ENCODE results near the gene TESK2. TPM values are rescaled to one million over a fixed set of nuclear protein-coding genes. Genes with fewer than 3 reads are reported as not detected.

The TESK2 gene
- total RNA-seq, 1 experiment from 2014 or later = 0.27 TPM

DNA sequence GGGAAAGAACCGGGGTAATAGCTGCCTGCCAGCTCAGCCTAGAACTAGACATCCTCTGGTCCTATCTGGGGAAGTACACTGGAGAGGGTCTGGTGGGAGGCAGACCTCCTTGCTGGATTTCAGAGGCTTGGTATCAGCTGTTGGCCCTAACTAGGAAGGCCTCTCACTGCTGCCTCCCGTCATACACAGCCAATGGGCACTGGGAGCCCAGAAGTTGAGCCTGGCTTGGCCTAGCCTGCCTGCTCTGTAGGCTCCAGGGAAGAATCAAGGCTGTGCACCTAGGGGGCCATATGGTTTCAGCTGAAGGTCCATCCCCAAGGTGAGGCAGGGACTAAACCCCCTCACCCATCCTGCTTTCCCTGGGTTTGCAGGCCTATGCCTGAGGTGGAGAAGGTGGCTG lies 146.5 kb downstream of the TESK2 start:
- DNase-seq (ENCODE audit: extremely low read depth, low read depth) = no peak

DNA sequence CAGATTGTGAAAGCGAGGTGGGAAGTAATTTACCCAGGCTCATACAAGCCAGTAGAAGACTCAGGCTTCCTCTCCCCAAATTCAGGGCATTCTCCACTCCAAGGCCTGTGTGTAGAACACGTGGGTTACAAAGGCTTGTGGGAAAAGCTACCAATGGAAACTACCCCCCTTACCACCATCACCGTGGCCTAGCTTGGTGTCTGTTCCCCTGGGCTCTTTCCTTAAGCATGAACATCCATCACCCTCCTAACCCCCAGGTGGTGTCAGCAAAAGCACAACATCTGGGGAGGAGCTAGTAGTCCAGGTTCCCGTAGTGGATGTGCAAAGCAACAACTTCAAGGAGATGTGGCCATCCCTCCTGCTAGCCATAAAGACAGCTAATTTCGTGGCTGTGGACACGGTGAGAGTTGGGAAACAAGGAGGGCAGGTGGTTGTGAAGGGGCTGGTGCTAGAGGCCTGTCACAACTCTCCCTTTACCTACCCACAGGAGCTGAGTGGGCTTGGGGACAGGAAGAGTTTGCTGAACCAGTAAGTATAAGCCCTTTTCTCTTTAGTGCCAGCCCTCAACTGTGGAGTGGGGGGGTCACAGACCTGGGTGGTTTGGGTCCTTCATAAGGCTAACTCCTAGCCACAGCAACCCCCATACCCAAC lies 150.0 kb downstream of the TESK2 start:
- no peak for DNase-seq (ENCODE audit: extremely low read depth, low read depth)

DNA sequence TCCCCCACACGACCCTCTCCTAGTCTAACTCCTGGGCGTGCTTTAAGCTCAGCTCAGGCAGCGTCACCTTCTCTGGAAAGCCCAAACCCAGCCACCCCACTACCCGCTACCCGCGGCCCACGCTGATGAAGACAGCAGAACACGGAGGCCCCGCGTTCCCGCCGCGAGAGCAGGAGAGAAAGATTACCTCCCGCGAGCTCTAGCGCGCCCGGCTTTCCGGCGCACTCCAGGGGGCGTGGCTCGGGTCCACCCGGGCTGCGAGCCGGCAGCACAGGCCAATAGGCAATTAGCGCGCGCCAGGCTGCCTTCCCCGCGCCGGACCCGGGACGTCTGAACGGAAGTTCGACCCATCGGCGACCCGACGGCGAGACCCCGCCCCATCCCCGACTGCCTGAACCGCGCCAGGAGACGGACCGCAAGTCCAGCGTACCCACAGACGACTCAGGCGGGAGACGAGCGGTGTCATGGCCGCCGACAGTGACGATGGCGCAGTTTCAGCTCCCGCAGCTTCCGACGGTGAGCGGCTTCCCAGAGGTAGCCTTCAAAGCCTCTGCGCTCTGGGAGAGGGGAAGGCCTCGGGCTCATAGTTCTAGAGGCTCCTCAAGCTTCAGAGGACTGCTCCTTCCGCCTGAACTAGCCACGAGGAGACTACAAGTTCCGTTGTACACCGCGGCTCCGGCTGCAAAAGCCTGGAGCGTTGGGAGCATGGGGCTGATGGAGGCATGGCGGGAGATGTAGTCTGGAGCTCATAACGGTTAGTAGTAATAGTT lies 151.0 kb downstream of the TESK2 start, which contains the start of the genes MUTYH and TOE1:
Gene MUTYH (minus strand): TSS at position 652 of the 770 bp plus-strand sequence. CDS start 5,935 bp downstream, outside the sequence.
Gene TOE1 (plus strand): TSS at position 382 of the 770 bp plus-strand sequence. CDS start 83 bp downstream, at position 465.
- peak; percentile 78 for DNase-seq (ENCODE audit: extremely low read depth, low read depth)

DNA sequence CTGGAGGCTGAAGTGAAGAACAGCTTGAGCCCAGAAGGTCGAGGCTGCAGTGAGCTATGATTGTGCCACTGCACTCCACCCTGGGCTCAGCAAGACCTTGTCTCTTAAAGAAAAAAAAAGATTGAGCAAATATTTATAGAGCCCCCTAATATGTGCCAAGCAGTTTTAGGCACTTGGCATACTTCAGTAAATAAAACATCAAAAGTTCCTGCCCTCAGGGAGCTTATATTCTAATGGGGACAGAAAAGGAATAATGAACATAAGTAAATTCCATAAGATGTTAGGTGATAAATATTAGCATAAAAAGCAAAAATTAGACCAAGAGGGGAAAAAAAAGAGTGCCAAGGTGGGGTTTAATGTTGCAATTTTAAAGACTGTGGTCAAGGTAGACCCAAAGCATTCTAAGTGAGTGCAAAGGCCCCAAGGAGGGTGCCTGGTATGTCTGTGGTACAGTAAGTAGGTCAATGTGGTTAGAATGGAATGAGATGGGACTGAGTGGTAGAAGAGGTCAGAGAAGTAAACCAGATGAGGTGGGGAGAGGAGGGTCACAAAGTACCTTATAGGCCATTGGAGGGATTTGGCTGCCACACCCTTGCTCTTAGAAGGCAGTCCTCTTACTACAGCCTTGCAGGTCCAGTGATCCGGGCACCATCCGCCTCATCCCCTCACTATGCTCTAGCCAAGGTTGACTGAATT lies 153.2 kb downstream of the TESK2 start:
- no peak for DNase-seq (ENCODE audit: extremely low read depth, low read depth)

DNA sequence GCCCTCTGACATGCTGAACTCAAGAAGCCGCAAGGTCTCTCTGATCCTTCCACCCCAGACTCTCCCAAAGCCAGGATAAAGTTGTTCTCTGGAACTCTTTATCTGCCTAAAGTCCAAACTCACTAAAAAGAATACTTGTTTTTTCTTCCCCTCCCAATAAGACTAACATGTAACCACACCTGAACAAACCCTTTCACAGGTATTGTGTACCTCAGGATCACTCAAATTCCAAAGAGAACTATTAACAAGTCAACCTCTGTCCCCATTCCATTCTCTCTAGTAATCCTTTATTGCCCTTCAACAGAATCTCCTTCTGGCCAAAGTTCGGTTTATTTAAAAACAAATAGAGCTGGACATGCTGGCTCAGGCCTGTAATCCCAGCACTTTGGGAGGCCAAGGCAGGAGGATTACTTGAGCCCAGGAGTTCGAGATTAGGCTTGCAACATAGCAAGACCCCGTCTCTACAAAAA lies 155.1 kb downstream of the TESK2 start:
- DNase-seq (ENCODE audit: extremely low read depth, low read depth) = no peak

DNA sequence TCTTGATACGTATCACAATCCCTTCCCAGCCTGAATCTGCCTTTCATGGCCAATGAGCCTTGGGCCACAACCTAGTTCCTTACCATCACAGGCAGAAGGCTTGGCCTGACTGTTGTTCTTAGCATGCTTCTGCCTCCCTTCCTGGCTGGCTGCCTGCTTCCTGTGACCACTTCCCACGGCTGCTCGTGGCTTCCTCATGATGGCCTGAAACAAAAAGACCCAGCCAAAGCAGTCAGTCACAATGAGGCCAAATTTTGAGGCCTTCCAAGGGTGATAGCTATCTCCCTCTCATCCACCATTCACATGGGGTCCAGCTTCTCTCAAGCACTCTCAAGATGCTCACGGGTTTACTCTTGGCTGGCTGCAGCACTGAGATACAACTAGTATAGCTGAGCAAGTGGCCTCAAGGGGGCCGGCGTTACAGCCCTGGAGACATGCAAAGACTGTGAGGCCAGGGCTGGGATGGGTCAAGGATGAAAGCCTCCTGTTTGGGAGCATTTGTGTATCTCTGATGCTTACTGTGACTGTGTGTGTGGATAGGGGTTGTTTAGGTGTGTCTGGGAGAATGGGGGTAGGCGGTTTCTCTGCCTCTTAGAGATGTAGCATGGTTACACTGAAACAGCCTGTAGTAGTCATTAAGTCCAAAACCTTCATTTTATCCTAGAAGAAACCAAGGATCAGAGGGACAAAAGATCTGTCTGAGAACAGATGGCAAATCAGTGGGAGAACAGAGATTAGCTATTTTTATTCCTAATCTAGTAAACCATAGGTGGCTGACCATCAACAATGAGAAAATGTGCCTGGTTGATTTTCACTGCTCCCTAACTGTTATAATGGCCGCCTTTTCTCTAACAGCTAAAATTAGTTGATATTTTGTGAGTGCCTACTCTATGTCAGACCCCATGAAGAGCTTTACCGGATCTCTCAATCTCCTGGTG lies 156.4 kb downstream of the TESK2 start:
- DNase-seq (ENCODE audit: extremely low read depth, low read depth) = no peak

DNA sequence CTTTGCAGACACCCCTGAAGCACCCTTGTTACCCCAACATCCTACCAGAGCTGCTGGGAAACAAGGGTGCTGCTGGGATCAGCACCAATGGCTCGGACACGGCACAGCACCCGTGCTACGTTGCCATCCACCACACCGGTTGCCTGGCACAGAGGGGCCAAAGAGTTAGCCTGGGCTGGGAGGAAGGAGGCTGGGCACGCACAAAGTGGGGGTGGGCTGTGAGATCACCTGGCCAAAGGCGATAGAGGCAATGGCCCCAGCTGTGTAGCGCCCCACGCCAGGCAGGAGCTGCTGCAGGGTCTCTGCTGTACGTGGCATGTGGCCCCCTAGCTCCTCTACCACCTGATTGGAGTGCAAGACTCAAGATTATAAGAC lies 158.6 kb downstream of the TESK2 start:
- DNase-seq (ENCODE audit: extremely low read depth, low read depth) = no peak

DNA sequence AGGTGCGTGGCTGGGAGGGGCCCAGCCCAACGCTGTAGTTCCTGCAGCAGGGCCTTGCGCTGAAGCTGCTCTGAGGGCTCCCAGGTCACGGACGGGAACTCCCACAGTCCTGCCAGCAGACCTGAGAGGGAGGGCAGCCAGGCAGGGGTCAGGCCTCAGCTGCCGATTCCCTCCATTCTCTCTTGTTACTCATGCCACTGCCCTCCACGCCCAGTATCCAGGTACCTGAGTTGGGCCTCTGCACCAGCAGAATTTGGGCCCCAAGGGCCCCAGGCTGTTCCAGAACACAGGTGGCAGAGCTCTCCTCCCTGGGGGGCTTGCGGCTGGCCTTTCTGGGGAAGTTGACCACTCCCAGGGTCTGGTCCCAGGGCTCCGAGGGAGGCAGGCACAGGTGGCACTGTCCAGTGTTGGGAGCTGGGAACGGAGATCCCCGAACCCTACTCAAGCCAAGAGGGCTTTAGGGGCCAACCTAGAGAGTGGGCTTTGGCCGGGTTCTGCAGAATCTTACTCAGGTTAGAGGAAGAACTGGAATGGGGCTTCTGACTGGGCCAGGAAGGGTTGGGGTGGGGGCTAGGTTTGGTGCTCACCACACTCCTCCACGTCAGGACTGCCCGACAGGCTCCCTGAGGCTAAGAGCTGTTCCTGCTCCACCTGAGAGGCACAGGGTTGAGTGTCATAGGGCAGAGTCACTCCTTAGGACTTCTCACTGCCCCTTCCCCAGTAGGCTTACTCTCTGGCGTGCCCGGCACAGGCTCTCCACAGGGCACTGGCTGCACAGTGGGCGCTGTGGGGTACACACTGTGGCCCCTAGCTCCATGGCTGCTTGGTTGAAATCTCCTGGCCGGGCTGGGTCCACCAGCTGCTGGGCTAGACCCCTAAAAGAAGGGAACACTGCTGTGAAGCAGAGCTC lies 159.3 kb downstream of the TESK2 start:
- DNase-seq (ENCODE audit: extremely low read depth, low read depth) = no peak

DNA sequence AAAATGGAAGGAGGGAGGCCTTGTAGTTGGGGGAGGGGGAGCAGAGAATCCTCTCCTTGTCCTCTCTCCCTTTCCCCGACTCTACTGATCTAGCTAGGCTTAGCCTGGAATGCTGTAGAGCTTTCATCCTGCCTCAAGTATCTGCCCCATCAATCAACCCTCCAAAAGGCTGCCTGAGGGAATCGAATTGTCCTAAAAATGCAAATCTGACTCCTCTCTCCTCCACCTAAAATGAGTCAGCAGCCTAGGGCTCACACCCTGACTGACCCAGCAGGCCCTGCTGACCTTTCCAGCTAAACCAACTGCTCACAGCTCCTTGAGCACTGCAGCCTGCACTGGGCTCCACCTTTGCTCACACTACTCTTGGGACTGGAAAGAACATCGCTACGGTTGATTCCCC lies 161.5 kb downstream of the TESK2 start:
- DNase-seq (ENCODE audit: extremely low read depth, low read depth) = no peak

DNA sequence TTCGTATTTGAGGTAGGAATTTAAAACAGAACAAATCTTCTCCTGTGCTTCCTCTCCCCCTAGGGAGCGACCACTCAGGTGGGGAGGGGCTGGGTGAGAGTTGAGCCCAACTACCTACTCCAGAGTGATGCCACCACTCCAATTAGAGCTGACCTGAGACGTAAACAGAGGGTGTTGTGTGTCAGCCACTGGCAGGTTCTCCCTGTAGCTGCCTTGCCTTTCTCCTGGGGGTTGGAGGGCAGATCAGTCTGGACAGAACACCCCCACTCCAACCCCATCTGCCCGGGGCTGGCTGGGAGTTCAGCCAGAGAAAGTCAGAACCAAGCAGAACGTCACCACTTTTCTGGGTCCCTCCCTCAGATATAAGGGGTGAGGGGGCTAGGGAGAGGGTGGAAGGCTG lies 162.3 kb downstream of the TESK2 start:
- DNase-seq (ENCODE audit: extremely low read depth, low read depth) = no peak

DNA sequence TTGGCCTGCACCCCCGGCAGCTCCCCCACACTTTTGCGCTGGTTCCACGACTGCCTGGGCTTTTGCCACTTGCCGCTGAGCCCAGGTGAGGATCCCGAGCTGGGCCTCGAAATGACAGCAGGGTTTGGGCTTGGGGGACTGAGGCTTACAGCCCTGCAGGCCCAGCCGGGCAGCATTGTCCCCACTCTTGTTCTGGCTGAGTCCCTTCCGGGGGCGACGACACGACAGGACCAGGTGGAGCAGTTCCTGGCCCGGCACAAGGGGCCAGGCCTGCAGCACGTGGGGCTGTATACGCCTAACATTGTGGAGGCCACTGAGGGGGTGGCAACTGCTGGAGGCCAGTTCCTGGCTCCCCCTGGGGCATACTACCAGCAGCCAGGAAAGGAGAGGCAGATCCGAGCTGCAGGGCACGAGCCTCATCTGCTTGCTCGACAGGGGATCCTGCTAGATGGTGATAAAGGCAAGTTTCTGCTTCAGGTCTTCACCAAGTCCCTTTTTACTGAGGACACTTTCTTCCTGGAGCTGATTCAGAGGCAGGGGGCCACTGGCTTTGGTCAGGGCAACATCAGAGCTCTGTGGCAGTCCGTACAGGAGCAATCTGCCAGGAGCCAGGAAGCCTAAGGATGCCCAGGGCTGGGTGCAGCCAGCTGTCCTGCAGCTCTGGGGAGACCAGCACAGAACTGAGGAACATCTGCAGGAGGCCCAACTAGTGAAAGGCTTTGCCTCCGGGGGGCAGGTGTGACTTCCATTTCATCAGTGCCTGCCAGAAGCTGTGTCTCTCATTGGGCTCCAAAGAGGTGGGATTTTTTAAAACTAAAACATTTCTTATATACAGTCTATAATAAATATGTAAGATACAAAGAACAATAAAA lies 163.1 kb downstream of the TESK2 start:
- no peak for DNase-seq (ENCODE audit: extremely low read depth, low read depth)

DNA sequence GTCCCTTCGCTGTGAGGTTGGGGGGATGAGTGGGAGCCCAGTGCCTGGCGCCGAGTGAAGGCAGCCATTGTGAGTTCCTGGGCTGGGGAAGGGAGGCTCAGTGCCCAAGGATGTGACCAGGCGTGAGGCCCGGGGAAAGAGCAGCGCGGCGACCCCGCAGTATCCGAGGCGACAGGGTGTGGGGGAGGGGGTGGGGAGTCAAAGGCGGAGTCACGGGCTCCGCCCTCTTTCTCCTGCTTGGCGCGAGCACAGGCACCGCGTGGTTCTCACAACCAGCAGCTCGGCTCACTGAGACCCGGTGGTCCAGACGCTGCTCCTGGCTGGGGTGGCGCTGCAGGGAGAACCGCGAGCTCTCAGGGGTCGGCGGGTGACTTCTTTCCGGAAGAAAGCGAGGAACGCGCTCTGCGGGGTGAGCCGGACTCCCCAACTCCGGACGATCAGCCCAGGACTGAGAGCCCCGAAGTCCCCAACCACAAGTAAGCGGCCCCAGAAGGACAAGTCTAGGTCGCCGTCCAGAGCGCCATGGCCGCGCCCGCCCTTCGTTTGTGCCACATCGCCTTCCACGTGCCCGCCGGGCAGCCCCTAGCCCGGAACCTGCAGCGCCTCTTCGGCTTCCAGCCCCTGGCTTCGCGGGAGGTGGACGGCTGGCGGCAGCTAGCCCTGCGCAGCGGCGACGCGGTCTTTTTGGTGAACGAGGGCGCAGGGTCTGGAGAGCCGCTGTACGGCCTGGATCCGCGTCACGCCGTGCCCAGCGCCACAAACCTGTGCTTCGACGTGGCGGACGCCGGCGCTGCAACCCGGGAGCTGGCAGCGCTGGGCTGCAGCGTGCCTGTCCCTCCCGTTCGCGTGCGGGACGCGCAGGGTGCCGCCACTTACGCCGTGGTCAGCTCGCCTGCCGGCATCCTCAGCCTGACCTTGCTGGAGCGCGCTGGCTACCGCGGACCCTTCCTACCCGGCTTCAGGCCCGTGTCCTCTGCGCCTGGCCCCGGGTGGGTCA lies 164.0 kb downstream of the TESK2 start, which contains the start of gene HPDL:
Gene HPDL (plus strand): TSS at position 269 of the 997 bp plus-strand sequence. CDS start 254 bp downstream, at position 523.
- peak; percentile 36 for DNase-seq (ENCODE audit: extremely low read depth, low read depth)

DNA sequence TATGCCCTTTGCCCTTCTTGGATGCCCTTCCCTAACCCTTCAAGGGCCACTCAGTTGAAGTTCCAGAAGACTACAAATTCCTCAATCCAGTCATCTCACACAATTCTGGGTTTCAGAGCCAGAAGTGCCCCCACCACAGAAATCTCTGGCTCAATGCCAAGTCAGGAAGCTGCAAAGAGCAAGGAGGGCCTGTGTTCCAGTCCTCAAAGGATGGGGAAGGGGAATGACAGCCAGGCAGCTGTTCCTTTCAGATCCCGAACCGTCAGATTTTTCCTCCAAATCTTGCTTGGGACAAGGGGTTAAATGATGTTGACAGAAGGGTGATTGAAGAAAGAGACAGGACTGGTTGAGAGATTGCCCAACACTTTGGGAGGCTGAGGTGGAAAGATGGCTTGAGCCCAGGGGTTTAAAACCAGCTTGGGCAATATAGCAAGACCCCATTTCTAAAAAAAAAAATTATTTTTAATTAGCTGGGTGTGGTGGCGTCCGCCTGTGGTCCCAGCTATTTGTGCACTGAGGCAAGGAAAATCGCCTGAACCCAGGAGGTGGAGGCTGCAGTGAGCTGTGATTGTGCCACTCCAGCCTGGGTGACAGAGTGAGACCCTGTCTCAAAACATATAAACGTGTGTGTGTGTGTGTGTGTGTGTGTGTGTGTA lies 165.0 kb downstream of the TESK2 start:
- DNase-seq (ENCODE audit: extremely low read depth, low read depth) = no peak

DNA sequence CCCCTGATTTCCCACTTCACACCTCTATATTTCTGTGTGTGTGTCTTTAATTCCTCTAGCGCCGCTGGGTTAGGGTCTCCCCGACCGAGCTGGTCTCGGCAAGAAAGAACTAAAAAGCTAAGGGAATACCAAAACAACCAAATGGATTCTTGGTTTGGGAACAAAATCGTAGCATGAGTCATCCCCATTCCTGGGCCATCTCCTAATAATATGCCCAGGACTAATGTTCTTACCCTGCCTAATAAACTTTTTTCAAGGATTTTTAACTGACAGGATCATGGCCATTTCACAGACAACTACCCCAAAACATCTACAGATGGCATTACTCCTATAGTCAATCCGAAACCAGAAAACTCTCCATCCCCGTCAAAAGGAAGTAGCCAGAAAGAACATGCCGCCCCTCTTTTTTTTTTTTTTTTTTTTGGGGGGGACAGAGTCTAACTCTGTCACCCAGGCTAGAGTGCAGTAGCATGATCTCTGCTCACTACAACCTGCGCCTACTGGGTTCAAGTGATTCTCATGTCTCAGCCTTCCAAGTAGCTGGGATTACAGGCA lies 168.4 kb downstream of the TESK2 start:
- DNase-seq (ENCODE audit: extremely low read depth, low read depth) = no peak

DNA sequence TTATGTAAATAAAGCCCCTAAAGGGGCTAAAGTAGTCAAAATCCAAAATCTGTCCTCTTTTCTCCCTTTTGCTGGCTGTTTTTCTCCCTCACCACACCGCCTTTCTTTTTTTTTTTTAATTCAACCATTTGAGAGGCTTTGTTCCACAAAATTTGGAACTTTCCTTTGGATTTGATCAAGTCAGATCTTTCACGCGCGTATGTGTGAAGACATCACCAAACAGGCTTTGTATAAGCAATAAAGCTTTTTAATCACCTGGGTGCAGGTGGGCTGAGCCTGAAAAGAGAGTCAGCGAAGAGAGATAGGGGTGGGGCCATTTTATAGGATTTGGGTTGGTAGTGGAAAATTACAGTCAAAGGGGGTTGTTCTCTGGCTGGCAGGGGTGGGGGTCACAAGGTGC lies 169.5 kb downstream of the TESK2 start:
- DNase-seq (ENCODE audit: extremely low read depth, low read depth) = no peak

DNA sequence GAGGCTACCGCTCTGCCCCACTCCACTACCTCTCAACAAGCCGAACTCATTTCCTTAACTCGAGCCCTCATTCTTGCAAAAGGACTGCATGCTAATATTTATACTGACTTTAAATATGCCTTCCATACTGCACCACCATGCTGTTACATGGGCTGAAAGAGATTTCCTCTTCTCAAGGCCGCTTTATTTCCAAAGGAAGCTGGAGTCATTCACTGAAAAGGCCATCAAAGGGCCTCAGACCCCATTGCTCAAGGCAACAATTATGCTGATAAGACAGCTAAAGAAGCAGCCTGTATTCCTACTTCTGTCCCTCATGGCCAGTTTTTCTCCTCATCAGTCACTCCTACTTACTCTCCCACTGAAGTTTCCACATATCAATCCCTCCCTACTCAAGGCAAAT lies 171.2 kb downstream of the TESK2 start:
- DNase-seq (ENCODE audit: extremely low read depth, low read depth) = no peak
